KOPT-K1 (cell line): Measurements from ENCODE around the gene TMEM242.

Experiments
- H3K27ac ChIP-seq: fragments of 200-600 bp; sonication (generic); 2 replicates; pipeline ENCODE4 v1.5.1; 2016; ENCODE audit warnings: antibody characterized with exemption, mild to moderate bottlenecking, low read depth, low read length; ENCODE audit not compliant: poor library complexity, severe bottlenecking
- H3K36me3 ChIP-seq: fragments of 200-600 bp; sonication (generic); 2 replicates; pipeline ENCODE4 v1.5.1; 2017; ENCODE audit warnings: antibody characterized with exemption, mild to moderate bottlenecking, low read length, moderate library complexity; ENCODE audit not compliant: insufficient read depth
- H3K9me3 ChIP-seq: fragments of 200-600 bp; sonication (generic); 2 replicates; pipeline ENCODE4 v1.5.1; 2017; ENCODE audit warnings: antibody characterized with exemption, low read length, mild to moderate bottlenecking; ENCODE audit not compliant: insufficient read depth, poor library complexity, severe bottlenecking

The TMEM242 gene

DNA sequence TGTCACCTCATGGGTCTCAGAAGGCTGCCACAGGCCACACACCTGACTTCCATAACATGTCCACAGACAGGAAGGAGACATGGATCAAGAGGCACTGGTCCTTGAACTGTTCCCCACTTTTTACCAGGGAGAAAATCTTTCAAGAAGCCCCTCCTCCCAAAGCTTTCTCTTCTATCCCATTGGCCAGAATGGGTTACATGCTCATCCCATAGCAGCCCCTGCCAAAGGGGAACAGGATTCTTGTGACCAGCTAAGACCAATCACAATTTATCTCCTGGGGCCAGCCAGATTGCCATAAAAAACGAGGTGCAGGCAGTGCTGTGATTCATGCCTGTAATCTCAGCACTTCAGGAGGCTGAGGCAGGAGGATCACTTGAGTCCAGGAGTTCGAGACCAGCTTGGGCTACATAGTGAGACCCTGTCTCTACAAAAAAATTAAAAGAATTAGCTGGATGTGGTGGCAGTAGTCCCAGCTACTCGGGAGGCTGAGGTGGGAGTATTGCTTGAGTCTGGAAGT, 59.4 kb downstream of the TMEM242 start:
- Histone ChIP-seq H3K27ac (no peak overlapping the region), H3K9me3 (no peaks in the 10 kb centered on the region), H3K36me3 (no peaks in the 10 kb centered on the region)

DNA sequence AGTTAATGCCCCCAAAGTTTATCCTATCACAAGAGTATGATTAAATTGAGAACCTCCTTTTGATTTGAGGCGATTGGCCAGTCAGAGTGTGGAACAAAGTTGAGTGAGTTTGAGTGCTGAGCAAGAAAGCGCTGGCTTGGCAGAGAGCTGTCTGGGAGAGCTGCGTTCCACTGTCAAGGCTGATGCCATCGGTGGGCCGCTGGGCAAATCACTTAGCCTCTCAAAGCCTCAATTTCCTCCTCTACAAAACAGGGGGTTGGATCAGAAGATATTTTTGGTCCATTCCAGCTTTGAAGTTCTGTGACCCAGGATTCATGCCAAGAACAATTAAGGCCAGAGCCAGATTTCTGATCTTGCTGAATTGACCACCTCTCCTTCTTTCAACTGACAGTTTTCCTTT, 60.2 kb downstream of the TMEM242 start:
- Histone ChIP-seq H3K9me3 (no peaks in the 10 kb centered on the region), H3K27ac (no peak overlapping the region), H3K36me3 (no peaks in the 10 kb centered on the region)

GRCh38 chr6:157261606-157262005, 61.7 kb downstream of the TMEM242 start:
- Histone ChIP-seq H3K36me3 (no peaks in the 10 kb centered on the region), H3K9me3 (no peaks in the 10 kb centered on the region), H3K27ac (no peak overlapping the region)

DNA sequence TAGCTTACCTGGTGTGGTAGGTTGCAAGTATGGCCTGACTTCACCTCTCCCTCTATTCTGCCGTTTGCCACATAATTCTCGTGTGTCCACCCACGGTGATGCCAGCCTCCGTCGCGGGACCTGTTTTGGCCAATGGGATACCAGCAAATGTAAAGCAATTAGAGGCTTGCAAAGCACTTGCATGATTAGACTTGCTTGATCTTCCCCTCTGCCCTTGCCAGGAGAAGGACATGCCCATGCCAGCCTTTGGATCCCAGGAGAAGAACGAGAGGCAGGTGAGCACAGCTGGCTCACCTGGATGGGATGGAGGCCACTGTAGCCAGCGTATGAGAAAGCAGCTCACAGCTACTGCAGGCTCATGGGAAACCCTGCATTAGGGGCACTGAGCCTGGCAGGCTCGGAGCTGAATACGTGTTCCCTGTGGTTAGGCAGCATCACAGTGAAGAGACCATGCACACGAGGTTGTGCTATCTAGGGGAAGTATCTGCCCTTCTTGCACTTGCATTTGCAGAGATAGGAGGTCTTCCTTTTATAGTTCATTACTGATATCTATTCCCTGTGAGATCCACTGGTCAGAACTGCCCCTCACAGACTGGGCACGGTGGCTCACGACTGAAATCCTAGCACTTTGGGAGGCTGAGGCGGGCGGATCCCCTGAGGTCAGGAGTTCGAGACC, 62.4 kb downstream of the TMEM242 start:
- Histone ChIP-seq H3K36me3 (no peaks in the 10 kb centered on the region), H3K27ac (no peak overlapping the region), H3K9me3 (no peaks in the 10 kb centered on the region)

DNA sequence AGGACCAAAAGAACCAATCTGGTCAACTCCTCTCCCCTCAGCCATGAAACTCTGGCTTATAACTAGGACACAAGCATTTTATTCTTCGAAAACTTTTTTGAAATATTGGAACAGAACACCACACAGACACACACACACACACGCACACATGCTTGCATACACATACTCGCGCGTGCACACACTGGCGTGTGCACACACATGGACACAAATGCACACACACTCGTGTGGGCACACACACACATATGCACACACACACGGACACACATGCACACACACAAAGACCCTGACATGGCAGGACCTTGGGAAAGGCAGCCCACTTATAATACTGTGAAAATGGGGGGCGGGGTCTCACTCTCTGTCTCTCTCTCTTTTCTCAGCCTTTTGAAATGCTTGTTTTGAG, 63.9 kb downstream of the TMEM242 start:
- Histone ChIP-seq H3K9me3 (no peaks in the 10 kb centered on the region), H3K36me3 (no peaks in the 10 kb centered on the region), H3K27ac (no peak overlapping the region)

GRCh38 chr6:157258878-157259277, 64.4 kb downstream of the TMEM242 start:
- Histone ChIP-seq H3K36me3 (no peaks in the 10 kb centered on the region), H3K27ac (no peak overlapping the region), H3K9me3 (no peaks in the 10 kb centered on the region)

DNA sequence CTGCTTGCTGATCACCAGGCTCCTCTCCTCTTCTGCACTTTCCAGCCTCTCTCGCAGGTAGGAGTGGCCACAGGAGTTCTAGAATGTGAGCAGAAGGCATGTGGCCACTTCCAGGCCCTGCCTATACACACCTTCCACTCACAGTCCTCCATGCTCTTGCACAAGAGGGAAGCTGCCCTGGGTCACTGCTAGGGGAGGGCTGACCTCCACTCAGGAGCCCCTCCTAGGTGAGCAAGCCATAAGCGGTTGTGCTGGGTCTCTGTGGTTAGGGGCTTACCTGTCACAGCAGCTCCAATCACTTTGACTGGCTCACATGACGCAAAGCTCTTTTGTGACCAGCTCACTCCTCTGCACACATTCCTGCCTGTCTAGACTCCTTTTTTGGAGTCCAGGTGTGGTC, 68.2 kb downstream of the TMEM242 start:
- H3K27ac ChIP-seq, result no peak overlapping the region
- H3K9me3 ChIP-seq, result no peaks in the 10 kb centered on the region
- H3K36me3 ChIP-seq, result no peaks in the 10 kb centered on the region

DNA sequence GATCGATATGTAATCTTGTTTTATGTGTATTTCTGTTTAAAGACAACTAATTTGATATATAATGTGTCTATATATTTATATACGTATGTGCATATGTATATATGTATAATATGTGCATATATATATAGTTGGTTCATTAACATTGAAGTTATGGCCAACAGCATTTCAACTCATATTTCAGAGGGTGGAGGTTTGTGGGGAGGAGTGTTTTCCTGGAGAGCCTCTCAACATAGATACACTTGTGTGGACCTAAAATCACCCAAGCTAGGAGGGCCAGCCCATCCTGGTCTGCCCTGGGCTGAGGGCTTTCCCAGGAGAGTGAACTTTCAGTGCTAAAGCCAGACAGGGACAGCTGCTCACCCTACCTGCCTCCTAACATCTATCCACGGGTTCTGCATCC, 68.8 kb downstream of the TMEM242 start:
- H3K9me3 ChIP-seq, result no peaks in the 10 kb centered on the region
- H3K36me3 ChIP-seq, result no peaks in the 10 kb centered on the region
- H3K27ac ChIP-seq, result no peak overlapping the region

DNA sequence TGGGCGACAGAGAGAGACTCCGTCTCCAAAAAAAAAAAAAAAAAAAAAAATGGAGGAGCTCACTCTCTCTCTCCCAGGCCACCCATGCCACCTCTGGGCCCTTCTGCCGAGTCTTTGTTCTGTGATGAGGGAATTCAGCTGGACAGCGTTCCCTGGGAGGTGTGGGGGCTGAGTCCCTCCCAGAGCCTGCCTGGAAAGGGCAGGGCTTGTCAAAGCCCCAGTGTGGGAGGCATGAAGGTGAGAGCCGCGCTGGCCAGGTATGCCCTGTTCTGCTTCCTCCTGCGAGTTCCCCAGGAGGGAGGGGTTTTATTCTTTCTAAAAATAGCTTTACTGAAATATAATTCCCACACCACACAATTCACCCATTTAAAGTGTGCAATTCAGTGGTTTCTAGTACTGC, 69.6 kb downstream of the TMEM242 start:
- H3K36me3 ChIP-seq, result no peaks in the 10 kb centered on the region
- peaks cover 2% of the 10 kb centered on the region for H3K9me3 ChIP-seq
- H3K27ac ChIP-seq, result no peak overlapping the region

DNA sequence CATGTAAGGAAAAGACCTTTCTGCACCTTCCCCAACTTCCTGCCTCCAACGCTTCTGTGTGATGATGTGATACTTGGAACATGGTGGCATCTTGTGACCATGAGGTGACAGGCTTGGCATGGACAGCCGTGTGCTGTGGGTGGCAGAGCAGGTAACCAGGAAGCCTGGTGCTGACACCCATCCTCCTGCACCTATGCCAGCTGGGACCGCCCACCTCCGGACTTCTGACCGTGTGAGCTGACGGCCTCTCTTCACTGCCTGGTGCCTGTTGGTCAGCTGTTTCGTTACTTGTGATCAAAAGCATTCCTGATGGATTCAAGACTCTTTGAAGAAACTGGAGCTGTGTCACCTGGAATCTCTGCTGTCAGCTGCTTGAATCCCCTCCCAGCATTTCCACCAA, 70.3 kb downstream of the TMEM242 start:
- H3K27ac ChIP-seq, result no peak overlapping the region
- H3K9me3 ChIP-seq, result peaks cover 9% of the 10 kb centered on the region
- no peaks in the 10 kb centered on the region for H3K36me3 ChIP-seq

GRCh38 chr6:157251586-157252247, 71.6 kb downstream of the TMEM242 start:
- Histone ChIP-seq H3K36me3 (no peaks in the 10 kb centered on the region), H3K27ac (no peak overlapping the region), H3K9me3 (peaks cover 12% of the 10 kb centered on the region)

DNA sequence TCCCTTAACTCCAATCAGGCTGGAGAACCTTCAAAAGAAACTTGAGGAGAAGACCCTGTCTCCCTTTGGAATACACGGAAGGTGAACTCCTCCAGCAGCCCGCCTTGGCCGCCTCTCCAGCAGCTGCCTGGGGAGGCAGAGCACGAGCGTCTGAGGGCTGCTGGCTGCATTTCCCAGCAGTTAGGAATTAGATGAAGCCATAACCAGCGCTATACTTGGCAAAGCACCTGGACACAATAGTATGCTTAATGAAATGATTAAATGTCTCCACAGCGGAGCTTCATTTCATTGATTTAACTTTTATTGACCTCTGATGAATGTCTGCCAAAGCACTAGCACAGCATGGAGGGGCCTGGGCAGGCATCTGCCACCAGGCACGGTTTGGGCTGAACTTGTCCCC, 73.5 kb downstream of the TMEM242 start:
- no peak overlapping the region for H3K27ac ChIP-seq
- no peaks in the 10 kb centered on the region for H3K36me3 ChIP-seq
- H3K9me3 ChIP-seq, result peaks cover 12% of the 10 kb centered on the region

- Histone ChIP-seq H3K9me3 (peaks cover 12% of the 10 kb centered on the region), H3K27ac (no peak overlapping the region), H3K36me3 (no peaks in the 10 kb centered on the region)
Measured at GRCh38 chr6:157248264-157248663, 75.1 kb downstream of the TMEM242 start.

DNA sequence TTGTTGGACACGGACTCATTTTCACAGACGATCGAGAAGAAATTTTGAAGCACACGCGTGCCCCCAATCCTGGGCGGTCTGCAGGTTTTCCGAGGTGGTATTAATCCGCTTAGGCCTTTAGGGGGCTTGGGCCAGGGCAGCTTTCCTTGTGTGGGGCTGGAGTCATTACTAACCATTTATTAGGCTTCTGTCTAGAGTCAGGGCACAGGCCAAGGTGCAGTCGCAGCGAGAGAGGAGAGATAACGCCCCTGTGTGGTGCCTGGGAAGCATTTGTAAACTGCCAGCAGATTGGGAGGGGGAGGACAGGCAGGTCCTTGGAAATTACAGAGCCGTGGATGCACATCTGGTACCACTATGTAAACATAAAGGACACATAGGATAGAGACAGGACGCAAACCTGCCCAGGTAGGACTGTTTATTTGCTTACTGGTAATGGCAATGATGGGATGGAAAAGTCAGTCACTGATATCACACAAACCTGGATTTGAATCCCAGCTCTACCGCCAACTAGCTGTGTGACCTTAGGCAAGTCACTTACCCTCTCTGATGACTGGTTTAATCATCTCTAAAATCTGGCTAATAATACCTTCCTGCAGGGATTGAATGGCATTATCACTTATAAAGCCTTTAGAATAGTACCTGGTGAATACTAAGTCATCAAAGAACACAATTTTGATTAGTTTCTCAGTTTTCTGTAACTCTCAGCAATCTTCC, 76.4 kb downstream of the TMEM242 start:
- H3K9me3 ChIP-seq, result peaks cover 12% of the 10 kb centered on the region
- no peaks in the 10 kb centered on the region for H3K36me3 ChIP-seq
- H3K27ac ChIP-seq, result no peak overlapping the region

DNA sequence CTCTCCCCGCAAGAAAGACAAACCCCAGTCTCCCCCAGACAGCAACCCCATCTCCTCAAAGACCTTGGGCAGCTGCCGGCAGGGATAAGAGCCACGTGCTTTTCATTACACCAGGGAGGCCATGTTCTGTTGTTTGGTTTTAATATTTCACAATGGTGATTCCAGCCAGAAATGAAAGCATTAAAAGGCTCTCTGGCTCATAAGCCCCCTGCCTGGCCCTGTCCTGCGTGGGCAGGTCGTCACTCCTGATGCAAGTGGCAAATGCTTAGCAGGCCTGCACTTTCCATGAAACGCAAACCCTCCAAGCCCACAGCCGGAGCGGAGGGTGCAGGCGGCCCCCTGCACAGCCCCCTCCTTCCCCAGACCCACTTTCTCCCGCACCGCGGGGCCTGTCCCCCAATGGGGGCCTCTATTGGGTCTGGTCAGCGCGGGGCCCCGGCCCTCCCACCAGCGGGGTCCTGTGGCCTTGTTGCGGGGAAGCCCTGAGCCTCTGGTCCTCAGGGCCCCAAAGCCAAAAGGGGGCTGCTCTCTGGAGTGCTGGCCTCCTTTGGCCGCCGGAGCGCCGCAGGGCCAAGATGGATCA, 77.2 kb downstream of the TMEM242 start:
- Histone ChIP-seq H3K9me3 (peaks cover 12% of the 10 kb centered on the region), H3K36me3 (no peaks in the 10 kb centered on the region), H3K27ac (no peak overlapping the region)
